NCI-H2029 (cell line): ENCODE measurements around the gene MAGI1.
"Not testable (repeated sequence)": the region's sequence is repeated elsewhere in the genome, so short reads cannot be mapped to it uniquely, and the experiment has no call there.

Source experiments
- DNase-seq: peaks from one replicate; lab custom pipeline; 2025; lab: John Stamatoyannopoulos, UW

The MAGI1 gene

DNA sequence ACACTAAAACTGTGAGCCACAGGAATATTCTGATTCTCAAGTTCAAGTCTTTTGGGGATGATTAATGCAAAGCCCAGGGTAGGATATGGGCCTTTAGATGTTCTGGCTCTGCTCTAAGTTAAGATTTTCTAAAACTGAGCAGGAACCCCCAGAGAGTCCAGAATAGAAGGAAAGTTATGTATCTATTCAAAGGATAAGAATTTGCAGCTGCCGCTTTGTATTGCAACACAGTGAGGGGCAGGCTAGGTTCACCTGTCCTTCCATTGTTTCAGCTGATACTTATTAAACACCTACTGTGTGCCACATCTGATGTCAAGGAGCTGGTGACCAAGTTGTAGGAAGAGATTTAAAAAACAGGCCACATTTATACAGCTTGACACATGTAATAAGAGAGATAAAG lies 290.4 kb downstream of the MAGI1 start:
- no peak for DNase-seq

DNA sequence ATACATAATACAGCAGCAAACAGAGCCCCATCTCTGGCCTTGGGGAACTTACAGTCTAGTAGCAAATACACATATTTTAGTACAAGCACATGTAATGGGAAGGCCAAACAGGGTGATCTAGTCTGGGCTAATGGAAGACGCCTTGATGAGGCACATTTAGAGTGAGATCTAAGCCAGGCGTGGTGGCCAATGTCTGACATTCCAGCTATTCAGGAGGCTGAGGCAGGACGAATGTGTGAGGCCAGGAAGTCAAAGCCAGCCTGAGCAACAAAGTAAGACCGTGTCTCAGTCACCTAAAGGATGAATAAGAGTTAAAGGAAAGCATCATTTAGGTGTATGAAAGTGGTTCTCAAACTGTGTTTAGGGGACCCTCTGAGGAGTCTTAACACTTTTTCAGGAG lies 291.9 kb downstream of the MAGI1 start:
- DNase-seq, result no peak

DNA sequence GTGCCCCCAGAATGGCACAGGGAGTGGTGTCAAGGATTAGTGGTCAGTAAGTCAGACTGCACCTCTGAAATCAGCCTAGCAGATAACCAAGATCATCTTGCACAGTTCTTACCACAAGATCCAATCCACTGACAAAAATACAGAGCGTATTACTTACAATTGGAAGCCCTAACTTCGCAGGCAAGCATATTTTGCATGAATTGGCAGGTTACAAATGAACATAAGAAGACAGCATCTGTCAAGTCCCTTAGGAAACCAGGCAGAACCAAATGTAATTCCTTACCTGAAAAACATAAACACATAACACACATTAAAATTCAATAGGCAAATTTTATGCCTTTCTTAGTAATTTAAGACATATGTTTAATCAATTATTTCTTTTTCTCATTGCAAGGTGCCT lies 293.4 kb downstream of the MAGI1 start:
- no peak for DNase-seq

DNA sequence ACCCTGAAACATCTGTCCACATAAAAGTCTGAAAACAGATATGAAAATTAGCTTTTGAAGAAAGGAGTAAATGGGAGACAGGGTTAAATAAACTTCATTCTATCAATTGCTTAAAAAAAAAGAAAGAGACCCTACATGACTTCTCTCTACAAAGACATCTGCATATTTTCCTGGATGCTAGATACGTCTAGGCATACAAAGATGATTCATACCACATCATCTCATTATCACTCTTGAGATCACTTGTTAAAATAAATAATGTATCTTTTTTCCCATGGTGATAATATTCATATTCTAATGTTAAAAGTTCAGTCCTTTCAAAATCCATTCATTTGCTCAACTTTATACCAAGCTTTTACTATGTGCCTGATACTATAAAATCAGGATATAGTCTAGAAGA lies 295.8 kb downstream of the MAGI1 start:
- no peak for DNase-seq

DNA sequence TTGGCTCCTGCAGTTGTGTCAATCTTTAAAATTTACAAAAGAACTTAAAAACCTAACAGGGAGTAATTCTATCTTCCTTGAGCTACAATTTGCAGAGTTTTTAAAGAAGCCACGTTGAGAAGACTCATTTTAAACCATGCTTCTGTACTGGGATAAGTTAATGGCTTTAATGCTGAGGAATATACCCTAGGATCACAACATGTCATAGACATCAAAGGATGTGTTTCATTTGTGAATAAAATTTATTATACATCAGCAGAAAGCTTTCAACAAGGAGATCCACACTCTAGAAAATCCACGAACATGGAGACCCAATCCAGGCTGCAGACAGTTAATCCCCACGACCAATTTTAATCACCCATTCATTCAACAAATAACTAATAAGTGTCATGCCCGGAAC lies 297.2 kb downstream of the MAGI1 start:
- no peak for DNase-seq

DNA sequence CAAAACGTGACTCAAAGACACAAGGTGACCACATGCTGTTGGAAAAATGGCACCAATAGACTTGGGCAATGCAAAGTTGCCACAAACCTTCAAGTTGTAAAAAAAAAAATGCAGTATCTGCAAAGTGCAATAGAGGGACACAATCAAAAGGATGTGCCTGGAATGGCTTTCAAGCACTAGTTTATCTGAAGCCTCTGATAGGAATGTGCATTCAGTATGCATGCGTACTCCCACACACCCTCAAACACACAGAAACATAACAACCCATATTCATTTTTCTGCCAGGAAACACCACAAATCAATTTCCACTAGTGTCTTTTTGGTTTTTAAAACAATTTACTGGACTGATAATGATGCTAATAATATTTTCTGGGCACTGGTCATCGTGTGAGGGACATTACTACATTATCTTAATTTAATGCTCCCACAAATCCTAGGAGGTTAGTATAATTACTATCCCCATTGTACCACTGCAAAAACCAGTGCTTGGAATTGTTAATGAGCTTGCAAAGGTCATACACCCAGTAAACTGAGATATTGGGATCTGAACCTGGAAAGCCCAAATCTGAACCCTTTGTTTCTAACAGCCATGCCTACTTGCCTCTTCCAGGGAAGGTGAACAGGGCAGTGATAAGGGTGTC lies 298.7 kb downstream of the MAGI1 start:
- no peak for DNase-seq

DNA sequence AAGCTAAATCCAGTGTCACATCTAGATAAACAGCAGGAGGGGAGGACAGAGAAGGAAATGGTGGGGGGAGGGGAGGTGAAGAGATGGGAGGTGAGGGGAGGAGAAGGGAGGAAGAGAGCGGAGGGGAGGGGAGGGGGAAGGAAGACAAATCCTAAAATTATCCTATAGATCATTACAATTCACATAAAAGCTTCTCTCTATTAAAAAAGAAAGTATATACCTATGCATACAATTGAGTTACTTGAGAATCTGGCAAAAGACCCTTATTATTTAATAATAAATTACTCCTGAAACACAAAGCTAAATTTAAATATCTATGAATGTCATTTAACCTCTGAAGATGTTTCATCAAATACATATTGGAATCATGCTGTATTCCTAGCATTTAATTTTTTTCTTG lies 303.9 kb downstream of the MAGI1 start:
- DNase-seq, result no peak

DNA sequence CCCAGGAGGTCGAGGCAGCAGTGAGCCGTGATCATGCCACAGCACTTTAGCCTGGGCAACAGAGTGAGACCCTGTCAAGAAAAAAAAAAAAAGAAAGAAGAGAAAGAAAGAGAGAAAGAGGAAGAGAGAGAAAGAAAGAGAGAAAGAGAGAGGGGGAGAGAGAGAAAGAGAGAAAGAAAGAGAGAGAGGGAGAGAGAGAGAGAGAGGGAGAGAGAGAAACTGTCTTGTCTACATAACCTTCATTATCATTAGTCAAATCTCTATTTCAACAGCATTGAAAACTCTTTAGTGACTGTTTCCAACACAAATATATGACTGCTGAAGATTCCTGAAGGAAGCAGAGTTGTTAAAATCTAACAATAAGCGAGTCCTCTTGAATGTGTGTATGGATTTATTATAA lies 304.3 kb downstream of the MAGI1 start:
- no peak for DNase-seq

DNA sequence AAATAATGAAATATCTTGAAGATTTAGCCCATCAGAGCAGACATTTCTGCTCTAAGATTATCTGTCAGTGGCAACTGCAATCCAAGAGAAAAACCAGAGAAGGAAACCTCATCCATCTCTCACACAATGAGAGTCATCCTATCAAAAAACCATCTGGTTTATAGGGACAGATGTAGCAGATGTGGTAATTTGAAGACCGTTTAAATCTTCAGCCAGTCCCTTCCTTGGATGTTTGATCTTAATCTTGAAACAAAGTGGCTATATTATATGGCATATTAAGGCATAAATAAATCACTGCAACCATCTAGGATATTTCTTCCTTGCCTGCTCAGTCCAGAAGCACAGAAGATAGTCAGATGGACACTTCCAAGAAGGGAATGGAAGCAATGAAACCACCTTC lies 305.3 kb downstream of the MAGI1 start:
- no peak for DNase-seq

DNA sequence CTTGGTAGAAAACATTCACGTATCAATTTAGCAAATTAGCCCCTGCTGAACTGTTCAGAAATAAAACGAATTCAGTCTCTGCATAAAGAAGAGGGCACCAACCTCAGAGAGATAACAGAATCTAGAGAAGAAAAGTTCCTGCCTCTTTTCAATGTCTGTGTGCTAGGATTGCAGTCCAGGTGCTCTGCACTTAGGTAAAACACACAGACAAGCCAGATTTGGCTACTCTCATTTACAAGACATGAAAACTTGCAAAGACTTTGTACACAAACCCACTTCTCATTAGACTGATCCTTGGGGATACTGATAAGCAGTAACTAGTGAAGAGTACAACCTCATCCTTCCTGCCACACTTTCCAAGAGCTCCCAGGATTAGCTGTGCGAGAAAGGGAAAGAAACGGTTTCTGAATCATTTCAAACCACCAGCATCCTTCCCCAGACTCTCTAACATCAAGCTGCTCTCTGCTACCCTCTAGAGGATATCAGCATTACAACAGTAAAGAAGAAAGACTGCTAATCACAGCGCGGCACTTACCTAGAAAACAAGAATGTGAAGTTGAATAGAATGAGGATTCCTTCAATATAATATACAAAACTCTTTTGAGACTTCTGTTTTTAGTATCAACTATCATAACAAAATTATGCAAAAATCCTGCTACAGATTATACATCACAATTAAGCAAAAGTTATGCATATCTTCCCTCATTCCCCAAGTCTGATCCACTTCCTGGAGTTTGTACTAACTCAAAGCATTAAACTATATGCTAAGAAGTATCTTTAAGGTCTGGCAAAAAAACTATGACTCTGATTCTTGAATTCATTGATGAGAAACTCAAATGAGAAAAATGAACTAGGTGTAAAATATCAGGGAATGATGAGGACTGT lies 306.4 kb downstream of the MAGI1 start:
- DNase-seq, result peak; percentile 23

DNA sequence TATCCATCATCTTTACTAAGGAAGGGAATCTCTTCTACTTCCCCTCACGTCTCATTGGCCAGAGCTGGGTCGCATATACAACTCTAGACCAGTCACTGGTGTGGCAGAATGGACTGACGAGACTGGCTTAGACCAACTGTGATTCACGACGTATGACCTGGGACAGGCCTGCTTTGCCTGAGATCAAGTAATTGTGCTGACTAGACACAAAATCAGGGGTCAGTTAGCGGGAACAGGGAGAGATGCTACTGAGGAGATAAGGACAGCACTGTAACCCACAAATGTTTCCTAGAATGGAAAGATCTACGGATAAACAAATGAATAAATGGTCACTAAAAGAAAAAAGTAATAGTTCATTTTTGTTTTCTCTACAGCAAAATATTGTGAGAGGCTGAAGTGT lies 308.3 kb downstream of the MAGI1 start:
- DNase-seq, result no peak

DNA sequence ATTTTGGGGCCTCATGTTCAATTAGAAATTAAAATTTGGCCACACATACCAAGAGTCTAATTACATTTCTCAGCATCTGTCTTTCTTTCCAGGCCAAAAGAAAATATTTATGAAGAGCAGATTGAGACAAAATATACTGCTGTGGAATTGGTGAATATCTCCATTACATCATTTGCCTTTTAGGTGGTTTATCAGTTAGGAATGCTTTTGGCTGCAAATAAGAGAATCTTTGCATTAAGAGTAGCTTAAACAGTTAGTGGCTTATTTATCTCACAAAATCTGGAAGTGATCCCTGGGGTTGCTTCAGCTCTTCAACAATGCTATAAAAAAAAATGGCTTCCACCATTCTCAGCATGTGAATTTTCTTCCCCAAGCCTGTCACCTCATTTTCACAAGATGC lies 308.7 kb downstream of the MAGI1 start:
- DNase-seq, result no peak

DNA sequence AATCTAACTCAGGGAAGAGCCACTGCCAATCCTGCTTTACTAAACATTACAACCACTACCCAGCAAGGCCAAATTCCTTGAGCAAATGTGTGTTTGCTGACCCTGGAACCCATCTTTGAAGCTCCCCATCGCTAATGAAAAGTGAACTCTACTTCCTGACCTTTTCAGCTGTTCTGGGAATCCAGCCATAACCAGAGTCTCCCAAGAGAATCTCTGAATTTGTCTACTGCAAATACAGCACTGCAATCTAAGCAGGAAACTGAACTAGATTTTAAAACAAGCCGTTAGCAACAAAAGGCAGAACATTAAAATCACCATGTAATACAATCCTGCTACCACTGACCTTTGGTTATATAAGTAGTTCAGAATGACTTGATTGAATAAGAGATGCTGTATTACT lies 309.2 kb downstream of the MAGI1 start:
- DNase-seq, result no peak

DNA sequence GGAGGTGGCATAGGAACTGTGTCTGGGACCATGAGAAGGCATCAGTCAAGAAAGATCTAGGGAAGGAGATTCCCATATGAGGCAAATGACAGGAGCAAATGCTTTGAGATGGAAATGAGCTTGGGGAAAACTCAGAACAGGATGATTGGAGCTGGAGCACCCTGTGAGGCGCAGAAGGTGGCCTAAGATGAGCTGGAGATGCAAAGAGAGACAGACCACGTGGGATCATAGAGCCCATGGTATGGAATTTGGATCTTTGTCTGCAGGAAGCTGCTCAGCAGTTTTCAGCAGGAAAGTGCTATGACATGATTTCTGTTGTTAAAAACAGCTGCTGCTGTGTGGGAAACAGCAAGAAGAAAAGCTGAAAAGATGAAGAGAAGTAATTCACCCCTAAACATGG lies 310.6 kb downstream of the MAGI1 start:
- no peak for DNase-seq

DNA sequence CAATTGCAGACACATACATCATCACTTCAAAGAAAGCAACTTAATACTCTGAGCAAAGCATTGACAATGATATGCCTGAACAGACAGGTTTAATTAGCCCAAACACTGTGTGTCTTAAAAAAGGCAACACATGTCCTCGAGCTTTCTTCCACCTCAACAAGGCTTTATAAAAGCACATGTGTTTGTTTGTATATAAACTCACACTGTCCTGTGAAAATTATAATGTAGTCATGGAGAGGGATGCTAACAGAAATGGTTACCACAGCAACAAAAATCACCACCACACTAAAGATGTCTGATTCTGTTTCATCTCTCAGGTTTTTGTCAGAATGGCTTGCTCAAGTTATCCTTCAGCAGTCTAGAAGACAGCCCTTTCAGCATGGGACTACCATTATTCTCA lies 314.7 kb downstream of the MAGI1 start:
- DNase-seq, result no peak

DNA sequence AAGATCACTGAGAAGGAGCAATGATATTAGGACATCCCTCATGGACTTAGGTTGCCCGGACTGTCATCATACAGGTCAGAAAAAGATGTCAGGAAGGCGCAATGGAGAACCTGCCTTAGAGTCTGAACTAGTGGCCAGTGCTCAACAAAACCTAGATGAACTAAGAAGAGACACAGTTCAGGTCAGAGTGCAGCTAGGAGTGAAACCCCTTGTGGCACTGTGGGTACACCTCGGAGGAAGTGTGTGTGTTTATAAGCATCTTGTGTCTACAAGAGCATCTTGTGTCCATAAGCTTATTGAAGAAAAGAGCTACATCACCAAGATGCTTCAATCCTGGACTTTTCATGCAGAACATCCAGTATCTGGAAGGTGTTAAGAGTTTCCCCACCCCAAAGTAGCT lies 315.7 kb downstream of the MAGI1 start:
- no peak for DNase-seq

DNA sequence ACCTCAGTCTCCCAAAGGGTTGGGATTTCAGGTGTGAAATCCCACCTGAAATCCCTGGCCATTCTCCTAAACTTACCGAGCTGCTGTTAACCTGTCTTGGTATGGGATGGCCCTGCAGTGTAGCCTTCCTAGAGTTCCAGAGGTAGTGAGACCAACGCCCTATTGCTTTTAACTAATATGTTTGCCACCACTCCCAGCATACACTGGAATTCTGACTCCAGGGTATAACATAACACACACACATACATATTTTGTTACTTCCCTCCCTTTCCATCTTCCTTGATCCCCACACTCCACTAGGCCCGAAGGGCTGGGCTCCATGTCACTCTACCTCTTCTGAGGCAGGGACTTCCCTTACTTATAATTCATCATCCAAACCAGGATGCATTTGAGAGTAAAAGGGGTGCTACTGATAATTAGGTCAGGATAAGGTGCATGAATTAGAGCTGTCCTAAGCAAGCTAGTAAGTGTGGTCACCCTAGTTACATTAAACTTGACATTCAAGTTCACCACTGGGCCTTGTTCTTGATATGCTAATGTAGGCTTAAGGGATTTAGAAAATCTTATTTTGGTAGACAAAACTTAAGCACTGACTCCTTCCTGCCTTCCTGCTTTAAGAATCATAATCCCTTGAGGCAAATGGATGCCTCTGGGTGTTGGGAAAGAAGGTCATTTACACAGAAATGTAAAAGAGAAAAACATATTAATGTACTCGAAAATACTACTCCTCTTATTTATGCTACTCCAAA lies 317.6 kb downstream of the MAGI1 start:
- DNase-seq, result no peak

DNA sequence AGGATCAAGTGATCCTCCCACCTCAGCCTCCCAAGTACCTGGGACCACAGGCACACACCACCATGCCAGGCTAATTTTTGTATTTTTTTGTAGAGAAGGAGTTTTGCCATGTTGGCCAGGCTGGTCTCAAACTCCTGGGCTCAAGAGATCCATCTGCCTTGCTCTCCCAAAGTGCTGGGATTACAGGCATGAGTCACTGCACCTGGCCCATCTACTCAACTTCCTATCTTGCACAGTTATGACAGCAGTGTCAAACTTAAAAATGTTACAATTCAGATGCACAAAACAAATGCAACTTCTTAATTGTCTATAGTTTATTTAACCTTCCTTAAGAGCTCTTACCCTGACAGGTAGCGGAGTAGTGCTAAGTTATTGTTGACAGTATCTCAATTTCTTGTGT lies 319.1 kb downstream of the MAGI1 start:
- DNase-seq, result not testable (repeated sequence)

DNA sequence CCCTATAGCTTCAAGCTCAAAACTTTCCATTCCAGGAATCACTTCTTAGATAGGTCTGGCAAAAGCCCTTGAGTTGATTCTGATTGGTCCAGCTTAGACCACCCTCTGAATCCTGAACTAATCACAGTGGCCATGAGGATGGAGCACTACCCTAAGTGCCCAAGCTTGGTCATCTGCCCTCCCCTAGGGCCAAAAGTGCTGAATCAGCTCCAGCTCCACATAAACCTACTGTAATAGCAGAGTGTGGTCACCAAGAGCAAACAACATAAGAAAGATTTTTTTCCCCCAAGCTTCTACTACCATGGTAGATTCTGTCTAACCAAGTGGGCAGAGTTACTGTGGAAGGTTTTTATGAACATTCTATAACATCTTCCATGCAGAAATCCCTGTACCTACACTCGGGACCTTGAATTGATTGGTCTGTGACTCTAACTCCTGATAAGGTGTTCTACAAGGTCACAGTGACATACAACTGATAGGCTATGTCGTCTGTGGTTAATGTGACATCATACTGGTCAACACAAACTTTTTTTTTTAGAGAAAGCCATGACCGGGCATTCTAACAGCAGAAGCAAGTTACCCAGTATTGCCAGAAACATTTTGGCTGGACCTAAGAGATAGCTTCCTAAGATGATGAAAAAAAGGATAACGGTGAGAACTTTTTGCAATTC lies 320.9 kb downstream of the MAGI1 start:
- no peak for DNase-seq

DNA sequence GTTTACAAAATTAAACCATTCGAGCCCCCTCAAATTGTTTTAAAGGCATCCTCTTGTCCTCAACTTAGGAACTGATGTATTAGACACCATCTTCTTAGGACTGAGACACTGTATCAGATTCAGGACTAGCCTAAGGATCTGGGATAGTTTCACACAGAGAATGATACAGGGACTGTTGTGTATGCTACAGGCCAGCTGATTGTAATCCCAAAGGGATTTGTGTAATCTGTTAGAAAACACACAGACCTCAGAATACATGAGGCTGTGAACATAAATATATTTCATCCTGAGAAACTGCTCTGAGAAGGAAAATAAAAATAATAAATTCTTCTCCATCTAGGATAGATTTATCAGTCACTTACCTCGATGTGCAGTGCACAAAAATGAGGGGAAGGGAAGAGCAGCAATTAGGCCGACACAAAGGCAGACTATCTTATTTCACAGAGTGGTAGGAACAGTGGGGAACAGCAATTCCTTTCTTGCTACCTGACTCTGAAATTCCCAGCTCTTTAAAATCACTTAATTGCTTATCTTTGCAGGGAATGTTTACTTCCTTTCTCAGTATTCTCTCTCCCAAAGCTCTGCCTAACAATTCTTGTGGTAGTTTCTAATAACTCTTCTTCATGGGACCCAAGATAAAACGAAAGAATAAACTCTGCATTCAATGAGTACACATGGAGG lies 322.5 kb downstream of the MAGI1 start:
- no peak for DNase-seq

DNA sequence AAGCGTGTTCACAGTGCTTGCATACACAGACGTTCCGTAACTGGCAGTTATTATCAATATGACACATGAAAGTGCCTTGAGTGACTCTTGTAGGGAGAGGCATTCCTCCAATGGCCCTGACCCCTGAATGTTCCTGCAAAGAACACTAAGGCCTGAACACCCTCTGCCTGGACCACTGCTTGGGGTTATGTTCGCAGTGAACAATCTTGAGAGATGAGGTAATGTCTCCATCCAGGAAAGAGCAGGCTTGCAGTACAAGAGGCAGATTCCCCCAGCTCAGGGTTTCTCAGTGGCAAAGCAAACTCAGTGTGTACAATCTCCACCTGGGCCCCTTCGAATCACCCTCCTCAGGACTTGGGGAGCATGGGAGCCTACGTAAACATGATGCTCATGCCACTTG lies 324.6 kb downstream of the MAGI1 start:
- DNase-seq, result no peak

DNA sequence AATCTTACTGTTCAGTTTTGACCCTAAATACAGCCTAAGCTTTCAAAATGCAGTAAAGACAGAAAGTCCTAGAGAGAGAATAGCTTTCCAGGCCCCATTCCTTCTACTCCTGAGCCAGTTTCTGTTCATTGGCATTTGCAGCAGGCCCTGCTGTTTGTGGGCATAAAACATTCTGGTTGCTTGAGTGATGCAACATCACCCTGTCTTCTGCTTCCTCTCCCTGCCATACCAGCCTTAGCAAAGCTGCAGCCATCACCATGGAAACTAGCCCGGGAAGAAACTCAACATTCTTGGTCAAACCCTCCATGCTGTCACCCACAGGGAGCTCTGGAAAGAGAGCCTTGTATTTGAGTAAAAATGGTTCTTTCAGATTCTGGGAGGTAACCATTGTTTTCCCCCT lies 325.7 kb downstream of the MAGI1 start:
- DNase-seq, result no peak
